Left ventricle myocardium inferior (tissue), 1 donor: ENCODE measurements around the gene HACD4. TPM values are rescaled to one million over a fixed set of nuclear protein-coding genes. Genes with fewer than 3 reads are reported as not detected.

Experiments
- DNase-seq: peaks from one replicate; pipeline ENCODE4 v3.0.0-alpha.2; 2020
- H3K27ac ChIP-seq: fragments of 200-600 bp; replicated peaks from 2 replicates; pipeline ENCODE4 v1.8.0; 2021
- H3K27me3 ChIP-seq: fragments of 200-600 bp; 2 replicates; pipeline ENCODE4 v1.8.0; 2021; ENCODE audit warnings: low read depth
- H3K36me3 ChIP-seq: fragments of 200-600 bp; 2 replicates; pipeline ENCODE4 v1.8.0; 2021
- H3K4me1 ChIP-seq: fragments of 200-600 bp; 2 replicates; pipeline ENCODE4 v1.8.0; 2021
- H3K4me3 ChIP-seq: fragments of 200-600 bp; 2 replicates; pipeline ENCODE4 v1.8.0; 2021; ENCODE audit warnings: mild to moderate bottlenecking, moderate library complexity
- H3K9me3 ChIP-seq: fragments of 200-600 bp; replicated peaks from 2 replicates; pipeline ENCODE4 v1.8.0; 2021
- intact Hi-C: fragments of 100-400 bp; cut with micrococcal nuclease; formaldehyde crosslinking; loops from one replicate; pipeline ENCODE4 v1.11.0; 2022
- total RNA-seq: library from RNA; stranded (reverse); fragmentation: NEBNext Ultra II Directional; extraction: Animal tissue kit (Norgen Biotek cat#: 25700); gene quantifications from one replicate; pipeline ENCODE4 v1.2.1, GENCODE V29; 2021
- TF ChIP-seq, protein P1 (sequence below): fragments of 200-600 bp; IDR thresholded peaks from 2 replicates; pipeline ENCODE4 v1.8.0; 2021; ENCODE audit warnings: antibody characterized with exemption, mild to moderate bottlenecking, borderline replicate concordance
- donor health status: DM: no; HTN: yes; CAD: no; lungs with severe emphysema.

The HACD4 gene
- total RNA-seq, 1 donor from 2014 or later = 0.71 TPM

DNA sequence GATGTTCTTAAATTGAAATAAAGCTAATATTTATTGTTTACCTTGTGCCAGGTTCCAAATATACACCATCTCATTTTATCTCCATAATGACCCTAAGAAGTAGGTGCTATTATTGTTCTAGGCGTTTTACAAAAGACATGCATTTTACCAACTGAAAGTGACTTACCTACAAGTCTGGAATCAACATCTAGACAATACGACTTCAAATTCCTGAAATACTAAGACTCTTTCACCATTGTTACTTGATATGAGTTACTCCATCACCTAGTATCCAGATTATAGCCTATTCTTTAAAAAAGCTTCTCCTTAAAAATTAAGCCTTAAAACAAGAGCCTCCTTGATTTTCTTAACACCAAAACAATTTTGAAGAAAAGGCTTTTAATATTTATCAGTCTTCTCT is 13.3 kb downstream of the HACD4 start:
- Histone ChIP-seq H3K27ac (no peak overlapping the region), H3K36me3 (no peaks in the 10 kb centered on the region), H3K9me3 (peaks cover 6% of the 10 kb centered on the region), H3K4me3 (no peak overlapping the region), H3K4me1 (peaks cover 5% of the 10 kb centered on the region), H3K27me3 (no peaks in the 10 kb centered on the region)
- TF ChIP-seq, protein P1, sequence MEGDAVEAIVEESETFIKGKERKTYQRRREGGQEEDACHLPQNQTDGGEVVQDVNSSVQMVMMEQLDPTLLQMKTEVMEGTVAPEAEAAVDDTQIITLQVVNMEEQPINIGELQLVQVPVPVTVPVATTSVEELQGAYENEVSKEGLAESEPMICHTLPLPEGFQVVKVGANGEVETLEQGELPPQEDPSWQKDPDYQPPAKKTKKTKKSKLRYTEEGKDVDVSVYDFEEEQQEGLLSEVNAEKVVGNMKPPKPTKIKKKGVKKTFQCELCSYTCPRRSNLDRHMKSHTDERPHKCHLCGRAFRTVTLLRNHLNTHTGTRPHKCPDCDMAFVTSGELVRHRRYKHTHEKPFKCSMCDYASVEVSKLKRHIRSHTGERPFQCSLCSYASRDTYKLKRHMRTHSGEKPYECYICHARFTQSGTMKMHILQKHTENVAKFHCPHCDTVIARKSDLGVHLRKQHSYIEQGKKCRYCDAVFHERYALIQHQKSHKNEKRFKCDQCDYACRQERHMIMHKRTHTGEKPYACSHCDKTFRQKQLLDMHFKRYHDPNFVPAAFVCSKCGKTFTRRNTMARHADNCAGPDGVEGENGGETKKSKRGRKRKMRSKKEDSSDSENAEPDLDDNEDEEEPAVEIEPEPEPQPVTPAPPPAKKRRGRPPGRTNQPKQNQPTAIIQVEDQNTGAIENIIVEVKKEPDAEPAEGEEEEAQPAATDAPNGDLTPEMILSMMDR = no peak
- intact Hi-C loops = no loop called here
- DNase-seq = no peak

DNA sequence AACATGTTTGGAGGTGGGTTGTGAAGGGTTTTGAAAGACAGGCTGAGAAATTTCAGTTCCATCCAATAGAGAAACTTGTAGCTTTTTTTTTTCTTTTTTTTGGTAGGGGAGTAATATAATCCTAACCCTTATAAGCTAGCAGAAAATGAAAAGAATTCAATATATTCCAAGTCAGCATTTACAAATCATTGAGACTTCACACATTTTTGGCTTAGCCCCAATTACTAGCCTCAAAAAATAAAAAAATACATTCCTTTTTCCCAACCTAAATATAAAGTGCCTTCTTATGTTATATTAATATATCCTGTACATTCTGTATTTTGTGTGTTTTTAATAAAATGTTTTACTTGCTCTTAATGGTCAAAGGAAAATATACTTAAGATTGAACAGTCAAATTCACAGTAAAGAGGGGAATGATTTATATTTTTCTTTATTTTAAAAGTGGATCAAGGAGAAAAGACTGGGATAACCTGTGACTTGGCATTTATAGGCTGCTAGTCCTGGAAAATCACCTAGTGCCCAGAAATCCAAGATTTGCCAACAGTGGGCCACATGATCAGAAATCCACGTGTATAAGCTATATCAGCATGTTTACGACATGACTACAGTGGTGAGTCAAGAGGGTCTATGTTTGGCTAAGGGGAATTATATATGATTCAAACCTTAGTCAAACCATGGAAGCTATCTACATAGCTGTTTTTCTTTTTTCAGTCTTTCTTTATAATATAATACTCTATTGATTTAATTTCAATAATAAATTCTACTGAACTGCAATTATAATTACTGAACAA is 14.5 kb downstream of the HACD4 start:
- TF ChIP-seq, protein P1 = no peak
- intact Hi-C loops = no loop called here
- peaks cover 2% of the 10 kb centered on the region for H3K9me3 ChIP-seq
- no peak for DNase-seq
- H3K27me3 ChIP-seq = no peaks in the 10 kb centered on the region
- H3K4me3 ChIP-seq = no peak overlapping the region
- H3K4me1 ChIP-seq = peaks cover 5% of the 10 kb centered on the region
- no peak overlapping the region for H3K27ac ChIP-seq
- H3K36me3 ChIP-seq = no peaks in the 10 kb centered on the region

DNA sequence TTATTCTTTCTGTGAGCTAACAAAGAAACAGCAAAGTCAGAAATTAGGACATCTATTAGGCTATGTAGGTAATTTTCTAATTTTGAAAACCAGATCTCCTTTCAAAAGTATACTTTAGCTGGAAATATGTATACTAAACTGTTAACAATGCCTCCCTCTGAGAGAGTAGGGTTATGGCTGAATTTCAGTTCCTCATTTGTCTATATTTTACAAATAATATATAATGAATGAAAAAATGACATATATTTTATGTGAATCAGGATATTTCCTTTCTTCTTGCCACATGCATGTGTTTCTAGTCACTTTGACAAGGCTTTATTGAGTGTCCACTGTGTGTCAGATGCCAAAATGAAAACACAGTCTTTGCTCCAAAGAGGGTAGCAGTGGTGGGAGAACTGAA is 15.4 kb downstream of the HACD4 start:
- Histone ChIP-seq H3K9me3 (no peaks in the 10 kb centered on the region), H3K27me3 (no peaks in the 10 kb centered on the region), H3K4me1 (peaks cover 5% of the 10 kb centered on the region), H3K27ac (no peak overlapping the region), H3K36me3 (no peaks in the 10 kb centered on the region), H3K4me3 (no peak overlapping the region)
- intact Hi-C loops = no loop called here
- TF ChIP-seq, protein P1 = no peak
- no peak for DNase-seq

DNA sequence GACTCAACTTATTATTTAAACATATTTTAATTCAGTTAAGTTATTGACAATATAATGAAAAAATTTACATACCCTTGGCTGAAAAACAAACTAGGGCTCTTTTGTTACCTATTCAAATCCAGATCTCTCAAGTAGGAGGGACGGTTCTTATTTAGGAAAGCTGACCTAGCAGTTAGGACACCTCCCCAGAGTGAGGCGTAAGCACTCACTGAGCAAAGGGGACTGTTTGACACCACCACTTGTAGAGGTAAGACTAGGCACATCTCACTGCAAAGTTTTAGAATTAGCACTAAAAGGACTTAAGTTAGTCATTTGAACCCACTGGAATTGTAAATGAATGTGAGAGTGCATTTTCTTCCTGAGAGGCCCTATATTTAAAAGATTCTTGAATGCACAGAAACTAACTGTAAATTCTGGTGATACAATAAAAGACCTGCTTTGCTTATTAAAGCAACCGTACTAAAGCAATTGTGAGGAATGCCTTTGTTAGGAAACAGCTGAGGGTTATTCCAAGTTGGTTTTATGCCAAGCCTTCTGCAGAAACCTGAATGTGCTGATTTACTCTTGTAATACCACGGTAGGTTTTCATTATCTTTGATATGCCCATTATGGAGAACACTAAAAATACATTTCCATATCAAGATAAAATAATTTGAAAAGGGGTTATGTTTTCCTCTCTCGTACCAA is 16.2 kb downstream of the HACD4 start:
- H3K27ac ChIP-seq = no peak overlapping the region
- intact Hi-C loops = no loop called here
- no peaks in the 10 kb centered on the region for H3K9me3 ChIP-seq
- H3K4me1 ChIP-seq = peaks cover 5% of the 10 kb centered on the region
- H3K4me3 ChIP-seq = no peak overlapping the region
- H3K27me3 ChIP-seq = no peaks in the 10 kb centered on the region
- DNase-seq = no peak
- H3K36me3 ChIP-seq = no peaks in the 10 kb centered on the region
- TF ChIP-seq, protein P1 = no peak

DNA sequence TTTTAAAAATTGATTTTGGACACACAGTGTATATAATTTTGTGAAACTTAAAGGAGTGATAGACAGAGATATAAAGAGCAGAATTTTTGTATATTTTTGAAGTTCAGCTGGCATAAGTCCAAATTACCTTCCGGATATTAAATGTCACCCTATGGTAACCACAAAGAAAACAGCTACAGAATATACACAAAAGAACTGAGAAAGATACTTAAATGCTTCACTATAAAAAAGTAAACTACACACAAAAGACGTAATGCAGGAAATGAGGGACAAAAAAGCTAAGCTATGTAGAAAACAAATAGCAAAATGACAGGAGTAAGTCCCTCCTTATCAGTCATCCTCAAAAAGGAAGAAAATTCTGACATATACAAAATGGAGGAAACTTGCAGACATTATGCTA is 29.4 kb downstream of the HACD4 start:
- Histone ChIP-seq H3K27ac (no peak overlapping the region), H3K27me3 (no peaks in the 10 kb centered on the region), H3K36me3 (peaks cover 36% of the 10 kb centered on the region), H3K4me1 (no peaks in the 10 kb centered on the region), H3K9me3 (peaks cover 15% of the 10 kb centered on the region), H3K4me3 (no peak overlapping the region)
- DNase-seq = no peak
- TF ChIP-seq, protein P1 = no peak
- intact Hi-C loops = no loop called here
